Trophoblast cell (in vitro differentiated cells and primary cell): ENCODE measurements around the gene PDZD7.
A peak's percentile ranks its signal among the peaks of the same experiment; 100 is the strongest.

Experiments used
- DNase-seq, 2 donors: peaks; one replicate each; pipeline ENCODE4 v3.0.0-alpha.2; 2016
- H2AFZ ChIP-seq: 2 replicates; pipeline ENCODE4 v1.6.1; 2013; ENCODE audit warnings: low read length, moderate library complexity, mild to moderate bottlenecking; ENCODE audit not compliant: insufficient read depth, poor library complexity
- H2AK5ac ChIP-seq: 2 replicates; pipeline ENCODE4 v1.6.1; 2013; ENCODE audit warnings: mild to moderate bottlenecking, low read length
- H2BK120ac ChIP-seq: 2 replicates; pipeline ENCODE4 v1.6.1; 2013; ENCODE audit warnings: low read length, mild to moderate bottlenecking, moderate library complexity; ENCODE audit not compliant: insufficient read depth, poor library complexity
- H2BK12ac ChIP-seq: 2 replicates; pipeline ENCODE4 v1.6.1; 2013; ENCODE audit warnings: mild to moderate bottlenecking, low read length, moderate library complexity
- H2BK5ac ChIP-seq: 2 replicates; pipeline ENCODE4 v1.6.1; 2013; ENCODE audit warnings: low read length, low read depth, moderate library complexity, mild to moderate bottlenecking; ENCODE audit not compliant: poor library complexity
- H3K14ac ChIP-seq: 2 replicates; pipeline ENCODE4 v1.6.1; 2013; ENCODE audit warnings: mild to moderate bottlenecking, low read length
- H3K18ac ChIP-seq: 2 replicates; pipeline ENCODE4 v1.6.1; 2013; ENCODE audit warnings: mild to moderate bottlenecking, low read length
- H3K23ac ChIP-seq: 2 replicates; pipeline ENCODE4 v1.6.1; 2013; ENCODE audit warnings: low read length
- H3K27ac ChIP-seq: 2 replicates; pipeline ENCODE4 v1.5.1; 2013; ENCODE audit warnings: low read depth, mild to moderate bottlenecking, inconsistent platforms, low read length, moderate library complexity
- H3K27me3 ChIP-seq: 2 replicates; pipeline ENCODE4 v1.6.1; 2013; ENCODE audit warnings: inconsistent platforms, mild to moderate bottlenecking, low read length, moderate library complexity; ENCODE audit not compliant: insufficient read depth
- H3K36me3 ChIP-seq, 2 experiments: 1 replicate in 1 of 2; 2 replicates in 1 of 2; pipeline ENCODE4 v1.6.1; 2013; ENCODE audit warnings: low read length in 2 of 2, mild to moderate bottlenecking in 2 of 2, moderate library complexity in 1 of 2; ENCODE audit not compliant: insufficient read depth in 2 of 2, control insufficient read depth in 1 of 2
- H3K4ac ChIP-seq: 2 replicates; pipeline ENCODE4 v1.6.1; 2013; ENCODE audit warnings: low read depth, mild to moderate bottlenecking, low read length, moderate library complexity
- H3K4me1 ChIP-seq, 2 experiments: 1 replicate in 1 of 2; 2 replicates in 1 of 2; pipeline ENCODE4 v1.6.1; 2013; ENCODE audit warnings: low read length in 2 of 2, mild to moderate bottlenecking in 2 of 2, moderate library complexity in 1 of 2; ENCODE audit not compliant: insufficient read depth in 2 of 2, control insufficient read depth in 1 of 2
- H3K4me2 ChIP-seq: 2 replicates; pipeline ENCODE4 v1.6.1; 2013; ENCODE audit warnings: inconsistent platforms, mild to moderate bottlenecking, low read length, moderate library complexity
- H3K4me3 ChIP-seq: 2 replicates; pipeline ENCODE4 v1.5.1; 2013; ENCODE audit warnings: mild to moderate bottlenecking, low read depth, low read length, inconsistent platforms
- H3K79me1 ChIP-seq: one replicate; pipeline ENCODE4 v1.6.1; 2013; ENCODE audit warnings: low read length
- H3K79me2 ChIP-seq: 2 replicates; pipeline ENCODE4 v1.6.1; 2013; ENCODE audit warnings: low read length, mild to moderate bottlenecking; ENCODE audit not compliant: control insufficient read depth, insufficient read depth, poor library complexity
- H3K9ac ChIP-seq: 2 replicates; pipeline ENCODE4 v1.6.1; 2013; ENCODE audit warnings: mild to moderate bottlenecking, low read length
- H3K9me3 ChIP-seq: 2 replicates; pipeline ENCODE4 v1.6.1; 2013; ENCODE audit warnings: low read depth, mild to moderate bottlenecking, control low read depth, inconsistent platforms, low read length; ENCODE audit not compliant: insufficient read depth
- H4K12ac ChIP-seq: 2 replicates; pipeline ENCODE4 v1.6.1; 2013; ENCODE audit warnings: low read depth, mild to moderate bottlenecking, low read length, moderate library complexity
- H4K8ac ChIP-seq: 2 replicates; pipeline ENCODE4 v1.6.1; 2013; ENCODE audit warnings: low read depth, mild to moderate bottlenecking, low read length, moderate library complexity
- H4K91ac ChIP-seq: one replicate; pipeline ENCODE4 v1.6.1; 2013; ENCODE audit warnings: low read depth, mild to moderate bottlenecking, low read length, moderate library complexity
- WGBS: extraction: QIAGEN DNeasy Blood & Tissue Kit; methylation state at CpG from one replicate; pipeline ENCODE4 v1.1.7; 2013; ENCODE audit warnings: missing lambda C conversion rate; ENCODE audit not compliant: insufficient read length, insufficient coverage; ENCODE audit errors: extremely low coverage; 5-methylcytosine and 5-hydroxymethylcytosine counted together

The PDZD7 gene

GRCh38 chr10:101002456-101002855, 28.5 kb downstream of the PDZD7 start:
- WGBS: no CpG with 5 or more reads among the region's 11 CpGs
- Histone ChIP-seq H3K14ac (no peak overlapping the region), H2AFZ (no peak overlapping the region), H3K36me3 (peaks cover 47 to 49% of the 10 kb centered on the region in 2 experiments), H4K8ac (no peak overlapping the region), H3K79me2 (peaks cover 31% of the 10 kb centered on the region), H3K4ac (no peak overlapping the region), H2BK120ac (no peak overlapping the region), H2AK5ac (no peak overlapping the region), H3K4me2 (no peak overlapping the region), H3K79me1 (peaks cover 28% of the 10 kb centered on the region), H3K27me3 (no peaks in the 10 kb centered on the region), H3K27ac (no peak overlapping the region), H2BK5ac (no peak overlapping the region), H3K23ac (no peak overlapping the region), H3K4me3 (no peak overlapping the region), H4K91ac (no peak overlapping the region), H3K18ac (no peak overlapping the region), H3K9ac (no peak overlapping the region), H2BK12ac (no peak overlapping the region), H3K9me3 (no peaks in the 10 kb centered on the region), H4K12ac (no peak overlapping the region), H3K4me1 (peaks cover 15 to 18% of the 10 kb centered on the region in 2 experiments)
- DNase-seq: no peak

DNA sequence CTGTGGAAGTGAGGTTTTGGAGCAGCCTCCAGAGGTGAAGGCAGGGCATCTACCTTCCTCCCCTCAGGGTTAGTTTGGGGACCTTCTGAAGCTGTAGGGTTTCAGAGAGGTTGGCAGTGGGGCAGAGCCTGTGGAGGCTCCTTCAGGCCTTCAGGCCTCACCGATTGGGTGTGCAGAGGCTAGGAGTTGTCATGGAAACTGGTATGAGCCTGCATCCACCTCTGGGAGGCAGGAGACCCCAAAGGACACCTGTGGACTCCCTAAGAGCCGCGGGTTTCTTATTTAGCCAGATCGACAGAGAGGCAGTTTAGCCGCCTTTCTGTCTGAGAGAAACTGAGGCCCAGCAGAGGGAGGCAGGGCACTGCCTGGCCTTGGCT, 29.3 kb downstream of the PDZD7 start:
- Histone ChIP-seq H3K4ac (peak overlapping the region; percentile 7), H3K27me3 (no peaks in the 10 kb centered on the region), H3K79me2 (peaks cover 35% of the 10 kb centered on the region), H3K9ac (no peak overlapping the region), H3K4me1 (peaks cover 16 to 19% of the 10 kb centered on the region in 2 experiments), H2AFZ (no peak overlapping the region), H2BK5ac (no peak overlapping the region), H3K4me3 (no peak overlapping the region), H4K91ac (no peak overlapping the region), H2BK120ac (no peak overlapping the region), H4K8ac (no peak overlapping the region), H3K79me1 (peaks cover 35% of the 10 kb centered on the region), H3K9me3 (no peaks in the 10 kb centered on the region), H2AK5ac (no peak overlapping the region), H3K27ac (no peak overlapping the region), H3K23ac (no peak overlapping the region), H3K18ac (no peak overlapping the region), H4K12ac (no peak overlapping the region), H3K36me3 (peaks cover 39 to 41% of the 10 kb centered on the region in 2 experiments), H2BK12ac (no peak overlapping the region), H3K4me2 (no peak overlapping the region), H3K14ac (no peak overlapping the region)
- DNase-seq: no peak
- WGBS: no CpG with 5 or more reads among the region's 5 CpGs

GRCh38 chr10:101000915-101001658, 29.8 kb downstream of the PDZD7 start:
- Histone ChIP-seq H3K4ac (peak overlapping the region; percentile 91), H3K4me1 (peaks cover 21 to 24% of the 10 kb centered on the region in 2 experiments), H3K79me1 (peaks cover 37% of the 10 kb centered on the region), H3K9ac (peak overlapping the region; percentile 34), H3K9me3 (no peaks in the 10 kb centered on the region), H2AFZ (no peak overlapping the region), H2BK120ac (no peak overlapping the region), H3K4me2 (peak overlapping the region; percentile 92), H3K27me3 (no peaks in the 10 kb centered on the region), H3K36me3 (peaks cover 34 to 36% of the 10 kb centered on the region in 2 experiments), H2AK5ac (peak overlapping the region; percentile 86), H2BK5ac (peak overlapping the region; percentile 90), H3K14ac (peak overlapping the region; percentile 15), H4K8ac (peak overlapping the region; percentile 91), H3K23ac (no peak overlapping the region), H3K18ac (peak overlapping the region; percentile 39), H4K12ac (no peak overlapping the region), H3K79me2 (peaks cover 35% of the 10 kb centered on the region), H2BK12ac (no peak overlapping the region), H3K27ac (peak overlapping the region; percentile 64), H4K91ac (peak overlapping the region; percentile 97), H3K4me3 (peak overlapping the region; percentile 86)
- peak; percentile 26 to 34 for DNase-seq
- no CpG with 5 or more reads among the region's 12 CpGs for WGBS

- Histone ChIP-seq H3K4me2 (peak overlapping the region; percentile 92), H3K27ac (peak overlapping the region; percentile 64), H4K12ac (peak overlapping the region; percentile 71), H3K9me3 (no peaks in the 10 kb centered on the region), H2BK5ac (peak overlapping the region; percentile 90), H2AK5ac (peak overlapping the region; percentile 86), H3K9ac (peak overlapping the region; percentile 94), H2AFZ (peak overlapping the region; percentile 75), H3K4me3 (peak overlapping the region; percentile 86), H3K79me1 (peaks cover 37% of the 10 kb centered on the region), H2BK120ac (peak overlapping the region; percentile 92), H3K18ac (peak overlapping the region; percentile 95), H4K91ac (peak overlapping the region; percentile 97), H3K79me2 (peaks cover 35% of the 10 kb centered on the region), H3K23ac (no peak overlapping the region), H3K36me3 (peaks cover 26 to 28% of the 10 kb centered on the region in 2 experiments), H3K14ac (peak overlapping the region; percentile 91), H3K4me1 (peaks cover 21 to 24% of the 10 kb centered on the region in 2 experiments), H3K4ac (peak overlapping the region; percentile 91), H3K27me3 (no peaks in the 10 kb centered on the region), H4K8ac (peak overlapping the region; percentile 91), H2BK12ac (peak overlapping the region; percentile 42)
- DNase-seq: no peak
- WGBS: no CpG with 5 or more reads among the region's 19 CpGs
Measured at GRCh38 chr10:101000127-101000914, 30.6 kb downstream of the PDZD7 start.
